Fibroblast of lung (primary cell): ENCODE results near the gene PIAS4. TPM values are rescaled to one million over a fixed set of nuclear protein-coding genes. Genes with fewer than 3 reads are reported as not detected.

Source experiments
- DNase-seq, 2 donors: peaks; one replicate each; pipeline versions ENCODE4 v3.0.0 to v3.0.0-alpha.2; 2010; ENCODE audit warnings: low read depth in 2 of 2
- H2AFZ ChIP-seq: 2 replicates; pipeline ENCODE4 v1.5.1; 2012; ENCODE audit warnings: low read length, control low read depth, inconsistent platforms
- H3K27ac ChIP-seq: 2 replicates; pipeline ENCODE4 v1.5.1; 2011; ENCODE audit warnings: low read length, control low read depth; ENCODE audit not compliant: insufficient read depth
- H3K27me3 ChIP-seq: 2 replicates; pipeline ENCODE4 v1.5.1; 2011; ENCODE audit warnings: mild to moderate bottlenecking, low read length; ENCODE audit not compliant: control insufficient read depth, insufficient read depth
- H3K36me3 ChIP-seq: 2 replicates; pipeline ENCODE4 v1.5.1; 2011; ENCODE audit warnings: low read length; ENCODE audit not compliant: control insufficient read depth, insufficient read depth
- H3K4me1 ChIP-seq: 2 replicates; pipeline ENCODE4 v1.5.1; 2011; ENCODE audit warnings: low read length; ENCODE audit not compliant: control insufficient read depth, insufficient read depth; ENCODE audit errors: extremely low read depth
- H3K4me2 ChIP-seq: 2 replicates; pipeline ENCODE4 v1.5.1; 2011; ENCODE audit warnings: low read length, control low read depth; ENCODE audit not compliant: insufficient read depth; ENCODE audit errors: extremely low read depth
- H3K4me3 ChIP-seq, 4 experiments: fragments of 200-600 bp in 1 of 4; sonication (generic) in 1 of 4; replicated peaks in 1 of 4; 2 replicates each; pipeline ENCODE4 v1.5.1; 2011 to 2016; ENCODE audit warnings: low read length in 4 of 4, low read depth in 3 of 4, mild to moderate bottlenecking in 3 of 4, control low read depth in 2 of 4, inconsistent platforms in 1 of 4, mixed read lengths in 1 of 4; ENCODE audit not compliant: insufficient read depth in 1 of 4; ENCODE audit errors: control extremely low read depth in 1 of 4
- H3K79me2 ChIP-seq: 2 replicates; pipeline ENCODE4 v1.5.1; 2012; ENCODE audit warnings: mild to moderate bottlenecking, low read length, inconsistent platforms; ENCODE audit not compliant: control insufficient read depth, insufficient read depth
- H3K9ac ChIP-seq: 2 replicates; pipeline ENCODE4 v1.5.1; 2011; ENCODE audit warnings: mild to moderate bottlenecking, low read length, control low read depth; ENCODE audit not compliant: insufficient read depth
- H3K9me3 ChIP-seq: 2 replicates; pipeline ENCODE4 v1.5.1; 2012; ENCODE audit warnings: low read depth, low read length; ENCODE audit not compliant: control insufficient read depth, insufficient read depth
- H4K20me1 ChIP-seq: 2 replicates; pipeline ENCODE4 v1.5.1; 2011; ENCODE audit warnings: low read length; ENCODE audit not compliant: control insufficient read depth, insufficient read depth; ENCODE audit errors: extremely low read depth
- CTCF ChIP-seq, 2 donors: IDR thresholded peaks in 1 of 2; conservative IDR thresholded peaks in 1 of 2; 1 replicate in 1 of 2; 2 replicates in 1 of 2; pipeline ENCODE4 v1.5.1; 2011 to 2012; ENCODE audit warnings: low read length in 2 of 2, control low read depth in 1 of 2, inconsistent platforms in 1 of 2, low read depth in 1 of 2, mild to moderate bottlenecking in 1 of 2
- EZH2 ChIP-seq: IDR thresholded peaks from 2 replicates; pipeline ENCODE4 v1.5.1; 2012; ENCODE audit warnings: low read length, control low read depth, mild to moderate bottlenecking; ENCODE audit errors: missing control alignments
- polyA plus RNA-seq, 2 donors: library from polyadenylated mRNA; depleted of rRNA in 1 of 2; stranded (reverse) in 1 of 2; unstranded in 1 of 2; fragments of >200 nt; gene quantifications; 2 replicates each; pipeline ENCODE4 v1.2.1, GENCODE V29; 2011 to 2012; ENCODE audit warnings: missing spikeins in 1 of 2
- total RNA-seq: library from RNA; depleted of rRNA; stranded (reverse); fragments of >200 nt; gene quantifications from 2 replicates; pipeline ENCODE4 v1.2.1, GENCODE V29; 2014

The PIAS4 gene
- total and polyA plus RNA-seq, 2 donors (not counting 1 experiment from before 2014, with no cell fraction given): 6.6 to 14.9 TPM

GRCh38 chr19:3959766-3960131, 47.8 kb upstream of the PIAS4 start:
- no peak overlapping the region for H3K9ac ChIP-seq
- H3K4me2 ChIP-seq: no peak overlapping the region
- no peak overlapping the region for H3K4me3 ChIP-seq
- H2AFZ ChIP-seq: no peak overlapping the region
- peaks cover 20% of the 10 kb centered on the region for H3K79me2 ChIP-seq
- H3K36me3 ChIP-seq: peaks cover 37% of the 10 kb centered on the region
- H4K20me1 ChIP-seq: no peaks in the 10 kb centered on the region
- no peaks in the 10 kb centered on the region for H3K9me3 ChIP-seq
- H3K27me3 ChIP-seq: no peaks in the 10 kb centered on the region
- no peak overlapping the region for H3K27ac ChIP-seq
- no peak for DNase-seq
- no peaks in the 10 kb centered on the region for H3K4me1 ChIP-seq
- TF ChIP-seq EZH2 (no peak), CTCF (conservative IDR thresholded peaks at IDR 0.05 in 1 of 2, IDR thresholded peaks at IDR 0.05 in 1 of 2; ENCODE audit: low read depth in 1 of 2, low read length in 2 of 2) (no peak)

- no peak overlapping the region for H2AFZ ChIP-seq
- H3K27ac ChIP-seq: no peak overlapping the region
- H3K4me1 ChIP-seq: no peaks in the 10 kb centered on the region
- no peaks in the 10 kb centered on the region for H3K27me3 ChIP-seq
- DNase-seq: no peak
- no peak overlapping the region for H3K4me3 ChIP-seq
- no peaks in the 10 kb centered on the region for H4K20me1 ChIP-seq
- peaks cover 42% of the 10 kb centered on the region for H3K36me3 ChIP-seq
- H3K79me2 ChIP-seq: peaks cover 31% of the 10 kb centered on the region
- no peak overlapping the region for H3K4me2 ChIP-seq
- no peak overlapping the region for H3K9ac ChIP-seq
- TF ChIP-seq CTCF (conservative IDR thresholded peaks at IDR 0.05 in 1 of 2, IDR thresholded peaks at IDR 0.05 in 1 of 2; ENCODE audit: low read depth in 1 of 2, low read length in 2 of 2): no peak
- no peaks in the 10 kb centered on the region for H3K9me3 ChIP-seq
Observed at GRCh38 chr19:3961007-3961406, 46.5 kb upstream of the PIAS4 start.

GRCh38 chr19:3963458-3964255, 43.9 kb upstream of the PIAS4 start:
- no peaks in the 10 kb centered on the region for H4K20me1 ChIP-seq
- no peak overlapping the region for H3K4me2 ChIP-seq
- peaks cover 44% of the 10 kb centered on the region for H3K36me3 ChIP-seq
- peaks cover 11% of the 10 kb centered on the region for H3K4me1 ChIP-seq
- H3K27me3 ChIP-seq: no peaks in the 10 kb centered on the region
- DNase-seq: no peak
- H3K4me3 ChIP-seq: no peak overlapping the region
- H3K79me2 ChIP-seq: peaks cover 47% of the 10 kb centered on the region
- H3K9me3 ChIP-seq: no peaks in the 10 kb centered on the region
- no peak overlapping the region for H2AFZ ChIP-seq
- no peak overlapping the region for H3K9ac ChIP-seq
- TF ChIP-seq CTCF (conservative IDR thresholded peaks at IDR 0.05 in 1 of 2, IDR thresholded peaks at IDR 0.05 in 1 of 2; ENCODE audit: low read depth in 1 of 2, low read length in 2 of 2) (no peak), EZH2 (no peak)
- H3K27ac ChIP-seq: no peak overlapping the region
